Activated CD8-positive, alpha-beta memory T cell treated with anti-CD3 and anti-CD28 coated beads, Interleukin-2, amount 10 ng/mL, durations not matched to agents 7 days and 5 days (primary cell): ENCODE data around the gene NF2. TPM values are rescaled to one million over a fixed set of nuclear protein-coding genes. Genes with fewer than 3 reads are reported as not detected.

Source experiments
- ATAC-seq: fragments of 150-1000 bp; cut with Tn5 transposase; one replicate; pipeline ENCODE4 v1.10.0; 2021; ENCODE audit warnings: moderate library complexity
- CTCF ChIA-PET: fragments of 350-600 bp; sonication (Branson Sonifier 250); formaldehyde crosslinking; loops from one replicate; lab custom pipeline; 2021; ENCODE audit warnings: antibody characterized with exemption; lab: Charles Lee
- DNase-seq: peaks from one replicate; pipeline ENCODE4 v3.0.0-alpha.2; 2020
- H3K27ac Mint-ChIP-seq: one replicate; pipeline ENCODE4 v1.8.0; 2021; ENCODE audit warnings: mild to moderate bottlenecking, mixed read lengths
- H3K27me3 Mint-ChIP-seq: one replicate; pipeline ENCODE4 v1.8.0; 2021; ENCODE audit warnings: mixed read lengths
- H3K36me3 Mint-ChIP-seq: one replicate; pipeline ENCODE4 v1.8.0; 2021; ENCODE audit warnings: mild to moderate bottlenecking, mixed read lengths
- H3K4me1 Mint-ChIP-seq: one replicate; pipeline ENCODE4 v1.8.0; 2021; ENCODE audit warnings: mixed read lengths
- H3K4me3 Mint-ChIP-seq: one replicate; pipeline ENCODE4 v1.8.0; 2021; ENCODE audit warnings: mild to moderate bottlenecking, moderate library complexity, mixed read lengths
- H3K9me3 Mint-ChIP-seq: one replicate; pipeline ENCODE4 v1.8.0; 2022; ENCODE audit warnings: low read depth, mixed read lengths
- total RNA-seq, 2 experiments: library from RNA; stranded (reverse); gene quantifications; one replicate each; pipeline ENCODE4 v1.2.3, GENCODE V29; 2021

The NF2 gene
- total RNA-seq, 2 experiments from 2014 or later, result 46.6 to 61.2 TPM

GRCh38 chr22:29668673-29669072 lies 65.2 kb downstream of the NF2 start:
- CTCF ChIA-PET, result interaction anchor here (1.5 kb wide), 1 partner anchor 249 kb away, joined by 3 read pairs; no protein-coding TSS in a partner anchor
- Mint-ChIP-seq H3K27me3 (no peaks in the 10 kb centered on the region), H3K4me3 (no peak overlapping the region), H3K27ac (no peak overlapping the region), H3K4me1 (peaks cover 5% of the 10 kb centered on the region), H3K9me3 (no peaks in the 10 kb centered on the region), H3K36me3 (peaks cover 17% of the 10 kb centered on the region)
- no peak for ATAC-seq
- no peak for DNase-seq

GRCh38 chr22:29670626-29671025 lies 67.2 kb downstream of the NF2 start:
- DNase-seq, result no peak
- CTCF ChIA-PET, result no interaction called here
- Mint-ChIP-seq H3K4me1 (no peaks in the 10 kb centered on the region), H3K4me3 (no peak overlapping the region), H3K27me3 (no peaks in the 10 kb centered on the region), H3K36me3 (peaks cover 20% of the 10 kb centered on the region), H3K9me3 (no peaks in the 10 kb centered on the region), H3K27ac (no peak overlapping the region)
- no peak for ATAC-seq

- DNase-seq (no peak), ATAC-seq (no peak)
- Mint-ChIP-seq H3K9me3 (no peaks in the 10 kb centered on the region), H3K4me3 (no peak overlapping the region), H3K27me3 (no peaks in the 10 kb centered on the region), H3K27ac (peak overlapping the region; percentile 16), H3K36me3 (peaks cover 28% of the 10 kb centered on the region), H3K4me1 (no peaks in the 10 kb centered on the region)
- CTCF ChIA-PET, result interaction anchor here (1.0 to 1.4 kb wide), 2 partner anchors 48 to 332 kb away, joined by 3 to 4 read pairs; no protein-coding TSS in a partner anchor
Observed at GRCh38 chr22:29673361-29674066, 70.1 kb downstream of the NF2 start.

GRCh38 chr22:29674121-29674520 lies 70.7 kb downstream of the NF2 start:
- CTCF ChIA-PET, result interaction anchor here (1.0 to 1.4 kb wide), 2 partner anchors 49 to 331 kb away, joined by 3 to 4 read pairs; no protein-coding TSS in a partner anchor
- peaks cover 28% of the 10 kb centered on the region for H3K36me3 Mint-ChIP-seq
- H3K9me3 Mint-ChIP-seq, result no peaks in the 10 kb centered on the region

GRCh38 chr22:29679316-29679715 lies 75.9 kb downstream of the NF2 start:
- H3K27ac Mint-ChIP-seq, result no peak overlapping the region
- H3K4me1 Mint-ChIP-seq, result no peaks in the 10 kb centered on the region
- CTCF ChIA-PET, result no interaction called here
- ATAC-seq, result no peak
- H3K4me3 Mint-ChIP-seq, result no peak overlapping the region
- DNase-seq, result no peak
- H3K36me3 Mint-ChIP-seq, result peaks cover 16% of the 10 kb centered on the region
- no peaks in the 10 kb centered on the region for H3K27me3 Mint-ChIP-seq
- no peaks in the 10 kb centered on the region for H3K9me3 Mint-ChIP-seq

More at GRCh38 chr22:29674121-29674520, 70.7 kb downstream of the NF2 start:
- H3K27ac Mint-ChIP-seq, result no peak overlapping the region
- no peaks in the 10 kb centered on the region for H3K4me1 Mint-ChIP-seq
- DNase-seq (no peak), ATAC-seq (no peak)
- no peak overlapping the region for H3K4me3 Mint-ChIP-seq
- H3K27me3 Mint-ChIP-seq, result no peaks in the 10 kb centered on the region

GRCh38 chr22:29683536-29683935 lies 80.1 kb downstream of the NF2 start:
- Mint-ChIP-seq H3K9me3 (no peaks in the 10 kb centered on the region), H3K4me3 (no peak overlapping the region), H3K36me3 (peaks cover 2% of the 10 kb centered on the region), H3K4me1 (no peaks in the 10 kb centered on the region), H3K27ac (no peak overlapping the region), H3K27me3 (no peaks in the 10 kb centered on the region)
- ATAC-seq (no peak), DNase-seq (no peak)
- CTCF ChIA-PET, result interaction anchor here (1.3 kb wide), 1 partner anchor 17 kb away, joined by 3 read pairs; no protein-coding TSS in a partner anchor

- no peaks in the 10 kb centered on the region for H3K9me3 Mint-ChIP-seq
- H3K4me3 Mint-ChIP-seq, result no peak overlapping the region
- CTCF ChIA-PET, result interaction anchor here (1.3 kb wide), 2 partner anchors 17 to 320 kb away, joined by 3 to 4 read pairs; no protein-coding TSS in a partner anchor
- DNase-seq (no peak), ATAC-seq (no peak)
- peaks cover 2% of the 10 kb centered on the region for H3K36me3 Mint-ChIP-seq
- no peak overlapping the region for H3K27ac Mint-ChIP-seq
- H3K4me1 Mint-ChIP-seq, result no peaks in the 10 kb centered on the region
- no peaks in the 10 kb centered on the region for H3K27me3 Mint-ChIP-seq
Observed at GRCh38 chr22:29684244-29684643, 80.8 kb downstream of the NF2 start.

GRCh38 chr22:29689206-29689879 lies 85.9 kb downstream of the NF2 start:
- Mint-ChIP-seq H3K4me1 (no peaks in the 10 kb centered on the region), H3K4me3 (no peak overlapping the region), H3K27ac (no peak overlapping the region), H3K36me3 (no peaks in the 10 kb centered on the region), H3K9me3 (no peaks in the 10 kb centered on the region), H3K27me3 (no peaks in the 10 kb centered on the region)
- ATAC-seq, result no peak
- CTCF ChIA-PET, result interaction anchor here (0.8 to 1.8 kb wide), 9 partner anchors 11 to 399 kb away, joined by 3 to 5 read pairs (median 4); no protein-coding TSS in a partner anchor
- no peak for DNase-seq

GRCh38 chr22:29689880-29690213 lies 86.4 kb downstream of the NF2 start:
- CTCF ChIA-PET, result interaction anchor here (0.8 to 1.8 kb wide), 9 partner anchors 12 to 399 kb away, joined by 3 to 5 read pairs (median 4); no protein-coding TSS in a partner anchor
- DNase-seq (peak; percentile 55), ATAC-seq (no peak)
- Mint-ChIP-seq H3K4me1 (no peaks in the 10 kb centered on the region), H3K4me3 (no peak overlapping the region), H3K27me3 (no peaks in the 10 kb centered on the region), H3K36me3 (peaks cover under 1% of the 10 kb centered on the region), H3K9me3 (no peaks in the 10 kb centered on the region), H3K27ac (no peak overlapping the region)

- DNase-seq (no peak), ATAC-seq (no peak)
- H3K27ac Mint-ChIP-seq, result no peak overlapping the region
- H3K36me3 Mint-ChIP-seq, result peaks cover 2% of the 10 kb centered on the region
- H3K4me3 Mint-ChIP-seq, result no peak overlapping the region
- CTCF ChIA-PET, result interaction anchor here (1.0 to 1.4 kb wide), 4 partner anchors 11 to 398 kb away, joined by 4 read pairs; no protein-coding TSS in a partner anchor
- no peaks in the 10 kb centered on the region for H3K9me3 Mint-ChIP-seq
- H3K4me1 Mint-ChIP-seq, result no peaks in the 10 kb centered on the region
- H3K27me3 Mint-ChIP-seq, result no peaks in the 10 kb centered on the region
Observed at GRCh38 chr22:29690476-29690875, 87.0 kb downstream of the NF2 start.

GRCh38 chr22:29691636-29692326 lies 88.3 kb downstream of the NF2 start:
- no peaks in the 10 kb centered on the region for H3K9me3 Mint-ChIP-seq
- no peaks in the 10 kb centered on the region for H3K27me3 Mint-ChIP-seq
- DNase-seq (no peak), ATAC-seq (no peak)
- H3K27ac Mint-ChIP-seq, result no peak overlapping the region
- no peak overlapping the region for H3K4me3 Mint-ChIP-seq
- peaks cover 5% of the 10 kb centered on the region for H3K36me3 Mint-ChIP-seq
- H3K4me1 Mint-ChIP-seq, result no peaks in the 10 kb centered on the region
- CTCF ChIA-PET, result interaction anchor here (1.3 to 1.4 kb wide), 2 partner anchors 338 to 397 kb away, joined by 4 read pairs; no protein-coding TSS in a partner anchor

GRCh38 chr22:29692327-29692640 lies 88.9 kb downstream of the NF2 start:
- no peaks in the 10 kb centered on the region for H3K9me3 Mint-ChIP-seq

GRCh38 chr22:29693161-29693560 lies 89.7 kb downstream of the NF2 start:
- H3K27me3 Mint-ChIP-seq, result no peaks in the 10 kb centered on the region
- H3K9me3 Mint-ChIP-seq, result no peaks in the 10 kb centered on the region
- CTCF ChIA-PET, result interaction anchor here (1.3 kb wide), 1 partner anchor 337 kb away, joined by 4 read pairs; no protein-coding TSS in a partner anchor
- ATAC-seq (no peak), DNase-seq (no peak)
- H3K4me3 Mint-ChIP-seq, result no peak overlapping the region
- H3K4me1 Mint-ChIP-seq, result no peaks in the 10 kb centered on the region
- peaks cover 5% of the 10 kb centered on the region for H3K36me3 Mint-ChIP-seq
- no peak overlapping the region for H3K27ac Mint-ChIP-seq

More at GRCh38 chr22:29692327-29692640, 88.9 kb downstream of the NF2 start:
- CTCF ChIA-PET, result interaction anchor here (1.3 kb wide), 1 partner anchor 338 kb away, joined by 4 read pairs; no protein-coding TSS in a partner anchor
- peaks cover 5% of the 10 kb centered on the region for H3K36me3 Mint-ChIP-seq
- no peaks in the 10 kb centered on the region for H3K4me1 Mint-ChIP-seq
- no peak overlapping the region for H3K27ac Mint-ChIP-seq
- DNase-seq (no peak), ATAC-seq (no peak)
- no peak overlapping the region for H3K4me3 Mint-ChIP-seq
- no peaks in the 10 kb centered on the region for H3K27me3 Mint-ChIP-seq
